IPS-18a (cell line): ENCODE data around the gene COA8.

ENCODE experiments used
- H3K27ac ChIP-seq: one replicate; pipeline ENCODE4 v1.5.1; 2013; ENCODE audit warnings: low read length
- H3K27me3 ChIP-seq: one replicate; pipeline ENCODE4 v1.6.1; 2013; ENCODE audit warnings: mild to moderate bottlenecking, low read length; ENCODE audit not compliant: control insufficient read depth, insufficient read depth
- H3K36me3 ChIP-seq: one replicate; pipeline ENCODE4 v1.6.1; 2013; ENCODE audit warnings: low read depth, low read length; ENCODE audit not compliant: control insufficient read depth
- H3K4me1 ChIP-seq: one replicate; pipeline ENCODE4 v1.6.1; 2013; ENCODE audit warnings: low read depth, low read length; ENCODE audit not compliant: control insufficient read depth
- H3K4me3 ChIP-seq: one replicate; pipeline ENCODE4 v1.5.1; 2013; ENCODE audit warnings: low read length
- H3K9ac ChIP-seq: one replicate; pipeline ENCODE4 v1.6.1; 2013; ENCODE audit warnings: mild to moderate bottlenecking, low read length, moderate library complexity
- H3K9me3 ChIP-seq: one replicate; pipeline ENCODE4 v1.6.1; 2013; ENCODE audit warnings: low read depth, low read length; ENCODE audit not compliant: control insufficient read depth

Gene COA8

GRCh38 chr14:103625356-103626095 lies 62.8 kb downstream of the COA8 start:
- Histone ChIP-seq H3K27ac (no peak overlapping the region), H3K9ac (no peak overlapping the region), H3K4me3 (no peak overlapping the region), H3K4me1 (peaks cover 10% of the 10 kb centered on the region), H3K36me3 (no peaks in the 10 kb centered on the region), H3K9me3 (no peaks in the 10 kb centered on the region), H3K27me3 (no peaks in the 10 kb centered on the region)

GRCh38 chr14:103626146-103626850 lies 63.5 kb downstream of the COA8 start:
- Histone ChIP-seq H3K27ac (no peak overlapping the region), H3K4me1 (peaks cover 14% of the 10 kb centered on the region), H3K36me3 (no peaks in the 10 kb centered on the region)

GRCh38 chr14:103627073-103628025 lies 64.6 kb downstream of the COA8 start:
- Histone ChIP-seq H3K27me3 (no peaks in the 10 kb centered on the region), H3K4me1 (peaks cover 14% of the 10 kb centered on the region), H3K27ac (no peak overlapping the region), H3K36me3 (no peaks in the 10 kb centered on the region), H3K4me3 (peak overlapping the region; percentile 80), H3K9me3 (no peaks in the 10 kb centered on the region), H3K9ac (peak overlapping the region; percentile 90)

More at GRCh38 chr14:103626146-103626850, 63.5 kb downstream of the COA8 start:
- H3K4me3 ChIP-seq = no peak overlapping the region
- H3K9me3 ChIP-seq = no peaks in the 10 kb centered on the region
- H3K9ac ChIP-seq = no peak overlapping the region
- H3K27me3 ChIP-seq = no peaks in the 10 kb centered on the region

- H3K4me3 ChIP-seq = peak overlapping the region; percentile 80
- no peaks in the 10 kb centered on the region for H3K36me3 ChIP-seq
- peaks cover 14% of the 10 kb centered on the region for H3K4me1 ChIP-seq
- peak overlapping the region; percentile 90 for H3K9ac ChIP-seq
- H3K9me3 ChIP-seq = no peaks in the 10 kb centered on the region
- H3K27ac ChIP-seq = peak overlapping the region; percentile 72
- H3K27me3 ChIP-seq = no peaks in the 10 kb centered on the region
Measured at GRCh38 chr14:103628221-103628683, 65.5 kb downstream of the COA8 start.

- peaks cover 14% of the 10 kb centered on the region for H3K4me1 ChIP-seq
- no peaks in the 10 kb centered on the region for H3K36me3 ChIP-seq
- peak within 1 kb of the TSS; percentile 72 for H3K27ac ChIP-seq
- H3K9ac ChIP-seq = peak within 1 kb of the TSS; percentile 90
- no peaks in the 10 kb centered on the region for H3K9me3 ChIP-seq
- H3K4me3 ChIP-seq = peak within 1 kb of the TSS; percentile 80
- H3K27me3 ChIP-seq = no peaks in the 10 kb centered on the region
Measured at GRCh38 chr14:103628684-103629502, 66.1 kb downstream of the COA8 start, which contains the start of gene KLC1. Gene KLC1, plus strand, starts transcription at chr14:103629211. Its CDS starts 25,354 bp downstream, at chr14:103654565.

- Histone ChIP-seq H3K27me3 (no peaks in the 10 kb centered on the region), H3K36me3 (no peaks in the 10 kb centered on the region), H3K4me3 (peak overlapping the region; percentile 80), H3K4me1 (peaks cover 14% of the 10 kb centered on the region), H3K27ac (no peak overlapping the region), H3K9me3 (no peaks in the 10 kb centered on the region), H3K9ac (peak overlapping the region; percentile 90)
Measured at GRCh38 chr14:103629503-103630121, 66.9 kb downstream of the COA8 start.

GRCh38 chr14:103630364-103631108 lies 67.8 kb downstream of the COA8 start:
- Histone ChIP-seq H3K27ac (no peak overlapping the region), H3K4me3 (peak overlapping the region; percentile 80), H3K9me3 (no peaks in the 10 kb centered on the region), H3K9ac (peak overlapping the region; percentile 90), H3K27me3 (no peaks in the 10 kb centered on the region), H3K36me3 (no peaks in the 10 kb centered on the region), H3K4me1 (peaks cover 14% of the 10 kb centered on the region)

GRCh38 chr14:103633391-103633790 lies 70.6 kb downstream of the COA8 start:
- no peaks in the 10 kb centered on the region for H3K27me3 ChIP-seq
- no peaks in the 10 kb centered on the region for H3K36me3 ChIP-seq
- H3K4me3 ChIP-seq = no peak overlapping the region
- no peak overlapping the region for H3K9ac ChIP-seq
- H3K27ac ChIP-seq = no peak overlapping the region
- peaks cover 7% of the 10 kb centered on the region for H3K4me1 ChIP-seq
- no peaks in the 10 kb centered on the region for H3K9me3 ChIP-seq

GRCh38 chr14:103634156-103634555 lies 71.4 kb downstream of the COA8 start:
- no peaks in the 10 kb centered on the region for H3K36me3 ChIP-seq
- no peaks in the 10 kb centered on the region for H3K9me3 ChIP-seq
- H3K27me3 ChIP-seq = no peaks in the 10 kb centered on the region
- no peak overlapping the region for H3K27ac ChIP-seq
- no peak overlapping the region for H3K4me3 ChIP-seq
- peaks cover 6% of the 10 kb centered on the region for H3K4me1 ChIP-seq
- H3K9ac ChIP-seq = no peak overlapping the region

- H3K27me3 ChIP-seq = no peaks in the 10 kb centered on the region
- H3K9me3 ChIP-seq = no peaks in the 10 kb centered on the region
- no peak overlapping the region for H3K4me3 ChIP-seq
- H3K27ac ChIP-seq = no peak overlapping the region
- no peaks in the 10 kb centered on the region for H3K36me3 ChIP-seq
- no peak overlapping the region for H3K9ac ChIP-seq
- no peaks in the 10 kb centered on the region for H3K4me1 ChIP-seq
Measured at GRCh38 chr14:103638594-103638993, 75.8 kb downstream of the COA8 start.
